ENCODE results near the gene KANSL1. TPM values are rescaled to one million over a fixed set of nuclear protein-coding genes. Genes with fewer than 3 reads are reported as not detected.

Gene KANSL1
- total RNA-seq, 4 donors from 2014 or later, result 80.3 to 201 (median 146) TPM

DNA sequence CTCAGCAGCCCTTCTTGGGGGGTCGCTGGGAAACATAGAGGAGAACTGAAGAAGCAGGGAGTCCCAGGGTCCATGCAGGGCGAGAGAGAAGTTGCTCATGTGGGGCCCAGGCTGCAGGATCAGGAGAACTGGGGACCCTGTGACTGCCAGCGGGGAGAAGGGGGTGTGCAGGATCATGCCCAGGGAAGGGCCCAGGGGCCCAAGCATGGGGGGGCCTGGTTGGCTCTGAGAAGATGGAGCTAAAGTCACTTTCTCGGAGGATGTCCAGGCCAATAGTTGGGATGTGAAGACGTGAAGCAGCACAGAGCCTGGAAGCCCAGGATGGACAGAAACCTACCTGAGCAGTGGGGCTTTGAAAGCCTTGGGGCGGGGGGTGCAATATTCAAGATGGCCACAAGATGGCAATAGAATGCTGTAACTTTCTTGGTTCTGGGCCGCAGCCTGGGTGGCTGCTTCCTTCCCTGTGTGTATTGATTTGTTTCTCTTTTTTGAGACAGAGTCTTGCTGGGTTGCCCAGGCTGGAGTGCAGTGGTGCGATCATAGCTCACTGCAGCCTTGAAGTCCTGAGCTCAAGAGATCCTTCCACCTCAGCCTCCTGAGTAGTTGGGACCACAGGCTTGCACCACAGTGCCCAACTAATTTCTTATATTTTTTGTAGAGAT, 190.8 kb downstream of the KANSL1 start:
- 25 to 80% methylated on average over 1 to 7 of the region's 8 CpGs for WGBS, 2 donors (ENCODE audit: low coverage in 1 of 2)
- peak; percentile 78 for DNase-seq
- no peak overlapping the region for H3K4me3 ChIP-seq
- TF ChIP-seq POLR2AphosphoS5 (IDR thresholded peaks at IDR 0.05) (no peak), EP300 (IDR thresholded peaks at IDR 0.05; ENCODE audit: low read depth) (no peak)
- TF ChIP-seq, protein P1, sequence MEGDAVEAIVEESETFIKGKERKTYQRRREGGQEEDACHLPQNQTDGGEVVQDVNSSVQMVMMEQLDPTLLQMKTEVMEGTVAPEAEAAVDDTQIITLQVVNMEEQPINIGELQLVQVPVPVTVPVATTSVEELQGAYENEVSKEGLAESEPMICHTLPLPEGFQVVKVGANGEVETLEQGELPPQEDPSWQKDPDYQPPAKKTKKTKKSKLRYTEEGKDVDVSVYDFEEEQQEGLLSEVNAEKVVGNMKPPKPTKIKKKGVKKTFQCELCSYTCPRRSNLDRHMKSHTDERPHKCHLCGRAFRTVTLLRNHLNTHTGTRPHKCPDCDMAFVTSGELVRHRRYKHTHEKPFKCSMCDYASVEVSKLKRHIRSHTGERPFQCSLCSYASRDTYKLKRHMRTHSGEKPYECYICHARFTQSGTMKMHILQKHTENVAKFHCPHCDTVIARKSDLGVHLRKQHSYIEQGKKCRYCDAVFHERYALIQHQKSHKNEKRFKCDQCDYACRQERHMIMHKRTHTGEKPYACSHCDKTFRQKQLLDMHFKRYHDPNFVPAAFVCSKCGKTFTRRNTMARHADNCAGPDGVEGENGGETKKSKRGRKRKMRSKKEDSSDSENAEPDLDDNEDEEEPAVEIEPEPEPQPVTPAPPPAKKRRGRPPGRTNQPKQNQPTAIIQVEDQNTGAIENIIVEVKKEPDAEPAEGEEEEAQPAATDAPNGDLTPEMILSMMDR (IDR thresholded peaks at IDR 0.05), result peak; percentile 96 to 99 (median 97)
- in situ Hi-C loops (cut with MboI; ENCODE audit: low pct_ligation_motif_present in 1 of 4, low pct_unique_long_range_greater_than_20kb in 1 of 4, low sequenced_read_pairs in 3 of 4) (loop anchor here in 2 of 4 donors (10.0 kb wide), 2 partner anchors 212 to 282 kb away; no protein-coding TSS in a partner anchor), intact Hi-C loops (cut with DNase I; ENCODE audit: low total_unique reads) (loop anchor here (5.0 kb wide), 1 partner anchor 210 kb away; no protein-coding TSS in a partner anchor)
- no peaks in the 10 kb centered on the region for H3K27me3 ChIP-seq
- no peaks in the 10 kb centered on the region for H3K36me3 ChIP-seq
- peaks cover 0 to 19% (median 18%) of the 10 kb centered on the region in 4 donors for H3K4me1 ChIP-seq
- H3K27ac ChIP-seq, result no peak overlapping the region
- no peaks in the 10 kb centered on the region for H3K9me3 ChIP-seq

DNA sequence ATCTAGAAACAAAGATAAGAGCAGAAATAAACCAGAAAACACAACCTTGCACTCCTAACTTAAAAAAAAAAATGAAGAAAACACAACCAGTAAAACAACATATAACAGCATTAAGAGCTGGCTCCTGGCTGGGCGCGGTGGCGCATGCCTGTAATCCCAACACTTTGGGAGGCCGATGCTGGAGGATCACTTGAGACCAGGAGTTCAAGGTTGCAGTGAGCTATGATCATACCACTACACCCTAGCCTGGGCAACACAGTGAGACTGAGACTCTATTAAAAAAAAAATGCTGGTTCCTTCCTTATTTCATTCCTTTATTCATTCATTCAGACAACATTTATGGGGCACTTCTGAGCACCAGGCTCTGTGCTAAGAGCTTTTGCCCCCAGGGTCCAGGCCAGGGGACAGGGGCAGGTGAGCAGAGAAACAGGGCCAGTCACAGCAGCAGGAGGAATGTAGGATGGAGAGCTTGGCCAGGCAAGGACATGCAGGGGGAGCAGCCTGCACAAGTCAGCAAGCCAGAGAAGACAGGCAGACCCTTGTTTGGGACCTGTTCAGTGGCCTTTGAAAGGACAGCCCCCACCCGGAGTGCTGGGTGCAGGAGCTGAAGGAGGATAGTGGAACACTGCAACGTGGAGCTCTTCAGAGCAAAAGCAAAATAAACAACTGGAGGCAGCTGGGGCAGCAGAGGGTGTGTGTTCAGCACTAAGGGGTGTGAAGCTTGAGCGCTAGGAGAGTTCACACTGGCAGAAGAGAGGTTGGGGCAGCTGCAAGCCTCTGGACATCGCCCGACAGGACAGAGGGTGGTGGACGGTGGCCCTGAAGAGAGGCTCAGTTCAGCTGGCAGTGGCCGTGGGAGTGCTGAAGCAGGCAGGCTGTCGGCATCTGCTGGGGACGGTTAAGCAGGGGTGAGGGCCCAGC, 191.6 kb downstream of the KANSL1 start:
- in situ Hi-C loops (cut with MboI; ENCODE audit: low pct_ligation_motif_present in 1 of 4, low pct_unique_long_range_greater_than_20kb in 1 of 4, low sequenced_read_pairs in 3 of 4), result loop anchor here in 2 of 4 donors (10.0 kb wide), 2 partner anchors 213 to 283 kb away; no protein-coding TSS in a partner anchor
- TF ChIP-seq EP300 (IDR thresholded peaks at IDR 0.05; ENCODE audit: low read depth) (no peak), POLR2A (IDR thresholded peaks at IDR 0.05) (no peak), POLR2AphosphoS5 (IDR thresholded peaks at IDR 0.05) (no peak)
- TF ChIP-seq, protein P1 (IDR thresholded peaks at IDR 0.05), result no peak

DNA sequence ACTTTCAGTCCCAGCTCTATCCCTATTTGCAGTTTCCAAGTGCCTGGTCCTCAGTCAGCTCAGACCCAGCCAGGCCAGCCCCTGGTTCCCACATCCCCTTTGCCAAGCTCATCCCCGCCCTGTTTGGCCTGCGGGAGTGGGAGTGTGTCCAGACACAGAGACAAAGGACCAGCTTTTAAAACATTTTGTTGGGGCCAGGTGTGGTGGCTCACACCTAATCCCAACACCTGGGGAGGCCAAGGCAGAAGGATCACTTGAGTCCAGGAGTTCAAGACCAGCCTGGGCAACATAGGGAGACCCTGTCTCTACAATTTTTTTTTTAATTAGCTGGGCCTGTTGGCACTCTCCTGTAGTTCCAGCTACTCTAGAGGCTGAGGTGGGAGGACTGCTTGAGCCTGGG, 192.5 kb downstream of the KANSL1 start:
- peaks cover 0 to 19% (median 18%) of the 10 kb centered on the region in 4 donors for H3K4me1 ChIP-seq
- TF ChIP-seq EP300 (IDR thresholded peaks at IDR 0.05; ENCODE audit: low read depth) (no peak), POLR2A (IDR thresholded peaks at IDR 0.05) (no peak), POLR2AphosphoS5 (IDR thresholded peaks at IDR 0.05) (no peak)
- TF ChIP-seq, protein P1 (IDR thresholded peaks at IDR 0.05), result no peak
- no peaks in the 10 kb centered on the region for H3K27me3 ChIP-seq
- in situ Hi-C loops (cut with MboI; ENCODE audit: low pct_ligation_motif_present in 1 of 4, low pct_unique_long_range_greater_than_20kb in 1 of 4, low sequenced_read_pairs in 3 of 4), result loop anchor here in 2 of 4 donors (10.0 kb wide), 2 partner anchors 214 to 284 kb away; no protein-coding TSS in a partner anchor
- no peak for DNase-seq
- 50 to 63% methylated on average over 2 of the region's 2 CpGs for WGBS, 2 donors (ENCODE audit: low coverage in 1 of 2)
- no peak overlapping the region for H3K27ac ChIP-seq
- H3K4me3 ChIP-seq, result no peak overlapping the region
- H3K9me3 ChIP-seq, result no peaks in the 10 kb centered on the region
- intact Hi-C loops (cut with DNase I; ENCODE audit: low total_unique reads), result loop anchor here (5.0 kb wide), 1 partner anchor 212 kb away; no protein-coding TSS in a partner anchor
- no peaks in the 10 kb centered on the region for H3K36me3 ChIP-seq

More for the DNA sequence above, 191.6 kb downstream of the KANSL1 start:
- Histone ChIP-seq H3K4me3 (no peak overlapping the region), H3K27me3 (no peaks in the 10 kb centered on the region), H3K9me3 (no peaks in the 10 kb centered on the region), H3K4me1 (peaks cover 0 to 19% (median 18%) of the 10 kb centered on the region in 4 donors), H3K36me3 (no peaks in the 10 kb centered on the region), H3K27ac (no peak overlapping the region)
- WGBS, 2 donors (ENCODE audit: low coverage in 1 of 2), result 65 to 74% methylated on average over 10 to 13 of the region's 13 CpGs
- no peak for DNase-seq
- intact Hi-C loops (cut with DNase I; ENCODE audit: low total_unique reads), result loop anchor here (5.0 kb wide), 1 partner anchor 211 kb away; no protein-coding TSS in a partner anchor

DNA sequence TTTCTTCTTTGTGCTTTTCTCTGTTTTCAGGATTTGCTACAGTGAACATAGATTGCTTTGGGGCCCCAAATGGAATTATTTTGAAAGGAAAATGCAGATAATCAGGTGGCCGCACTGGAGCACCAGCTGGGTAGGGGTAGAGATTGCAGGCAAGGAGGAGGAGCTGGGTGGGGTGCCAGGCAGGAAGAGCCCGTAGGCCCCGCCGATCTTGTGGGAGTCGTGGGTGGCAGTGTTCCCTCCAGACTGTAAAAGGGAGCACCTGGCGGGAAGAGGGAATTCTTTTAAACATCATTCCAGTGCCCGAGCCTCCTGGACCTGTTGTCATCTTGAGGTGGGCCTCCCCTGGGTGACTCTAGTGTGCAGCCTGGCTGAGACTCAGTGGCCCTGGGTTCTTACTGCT, 192.9 kb downstream of the KANSL1 start:
- TF ChIP-seq POLR2A (IDR thresholded peaks at IDR 0.05) (no peak), EP300 (IDR thresholded peaks at IDR 0.05; ENCODE audit: low read depth) (no peak), POLR2AphosphoS5 (IDR thresholded peaks at IDR 0.05) (no peak)
- TF ChIP-seq, protein P1 (IDR thresholded peaks at IDR 0.05), result no peak
- intact Hi-C loops (cut with DNase I; ENCODE audit: low total_unique reads), result loop anchor here (5.0 kb wide), 1 partner anchor 212 kb away; no protein-coding TSS in a partner anchor
- H3K4me1 ChIP-seq, result peaks cover 0 to 19% (median 18%) of the 10 kb centered on the region in 4 donors
- no peaks in the 10 kb centered on the region for H3K9me3 ChIP-seq
- no peak overlapping the region for H3K27ac ChIP-seq
- DNase-seq, result no peak
- no peaks in the 10 kb centered on the region for H3K27me3 ChIP-seq
- H3K4me3 ChIP-seq, result no peak overlapping the region
- H3K36me3 ChIP-seq, result no peaks in the 10 kb centered on the region
- in situ Hi-C loops (cut with MboI; ENCODE audit: low pct_ligation_motif_present in 1 of 4, low pct_unique_long_range_greater_than_20kb in 1 of 4, low sequenced_read_pairs in 3 of 4), result loop anchor here in 2 of 4 donors (10.0 kb wide), 2 partner anchors 215 to 285 kb away; no protein-coding TSS in a partner anchor
- WGBS, 2 donors (ENCODE audit: low coverage in 1 of 2), result 69 to 73% methylated on average over 6 to 7 of the region's 7 CpGs

Data from transverse colon (tissue), 4 donors.